Measurements from ENCODE around the gene ALX3. TPM values are rescaled to one million over a fixed set of nuclear protein-coding genes. Genes with fewer than 3 reads are reported as not detected.

ALX3 gene
- polyA plus RNA-seq, 1 experiment = 5.7 TPM

GRCh38 chr1:110060034-110060661 is 10.3 kb downstream of the ALX3 start:
- no peaks in the 10 kb centered on the region for H3K27me3 ChIP-seq (ENCODE audit: control insufficient read depth, insufficient read depth, low read length)
- H3K4me3 ChIP-seq (ENCODE audit: low read depth, low read length) = no peak overlapping the region
- peaks cover 2% of the 10 kb centered on the region; the same call in 1 of the 2 replicates for H3K36me3 ChIP-seq (ENCODE audit: control insufficient read depth, insufficient read depth, low read length)
- no peak for DNase-seq (ENCODE audit: low read depth)
- TF ChIP-seq CTCF (IDR thresholded peaks at IDR 0.05; ENCODE audit: insufficient read depth, low read depth, low read length) = peak; percentile 75
- CTCF ChIA-PET = interaction anchor here (0.8 to 12.0 kb wide), 14 partner anchors 9 to 155 kb away, joined by 3 to 345 read pairs (median 6); partner anchors contain the start of genes STRIP1 and UBL4B
- POLR2A ChIA-PET = interaction anchor here (0.6 kb wide), 1 partner anchor 26 kb away, joined by 3 read pairs; the partner anchor contains the start of gene STRIP1

- ChIA-PET POLR2A (no interaction called here), CTCF (interaction anchor here (0.6 to 12.0 kb wide), 14 partner anchors 9 to 60 kb away, joined by 3 to 345 read pairs (median 6); partner anchors contain the start of gene STRIP1)
- no peaks in the 10 kb centered on the region for H3K27me3 ChIP-seq (ENCODE audit: control insufficient read depth, insufficient read depth, low read length)
- DNase-seq (ENCODE audit: low read depth) = no peak
- H3K4me3 ChIP-seq (ENCODE audit: low read depth, low read length) = no peak overlapping the region
- TF ChIP-seq CTCF (IDR thresholded peaks at IDR 0.05; ENCODE audit: insufficient read depth, low read depth, low read length) = no peak
- H3K36me3 ChIP-seq (ENCODE audit: control insufficient read depth, insufficient read depth, low read length) = peaks cover 5% of the 10 kb centered on the region
Measured at GRCh38 chr1:110059133-110059863, 11.2 kb downstream of the ALX3 start.

- ChIA-PET POLR2A (interaction anchor here (0.6 kb wide), 1 partner anchor 22 kb away, joined by 3 read pairs; no protein-coding TSS in a partner anchor), CTCF (interaction anchor here (1.0 to 12.0 kb wide), 4 partner anchors 30 to 280 kb away, joined by 3 to 345 read pairs (median 4); partner anchors contain the start of gene RBM15)
- no peak for TF ChIP-seq CTCF (IDR thresholded peaks at IDR 0.05; ENCODE audit: insufficient read depth, low read depth, low read length)
- no peak for DNase-seq (ENCODE audit: low read depth)
- peaks cover 5% of the 10 kb centered on the region for H3K36me3 ChIP-seq (ENCODE audit: control insufficient read depth, insufficient read depth, low read length)
- H3K4me3 ChIP-seq (ENCODE audit: low read depth, low read length) = no peak overlapping the region
- H3K27me3 ChIP-seq (ENCODE audit: control insufficient read depth, insufficient read depth, low read length) = no peaks in the 10 kb centered on the region
Measured at GRCh38 chr1:110058591-110058990, 11.9 kb downstream of the ALX3 start.

GRCh38 chr1:110057963-110058518 is 12.4 kb downstream of the ALX3 start:
- Histone ChIP-seq H3K4me3 (ENCODE audit: low read depth, low read length) (no peak overlapping the region), H3K27me3 (ENCODE audit: control insufficient read depth, insufficient read depth, low read length) (no peaks in the 10 kb centered on the region), H3K36me3 (ENCODE audit: control insufficient read depth, insufficient read depth, low read length) (peaks cover 8% of the 10 kb centered on the region)
- DNase-seq (ENCODE audit: low read depth) = peak; percentile 30
- no peak for TF ChIP-seq CTCF (IDR thresholded peaks at IDR 0.05; ENCODE audit: insufficient read depth, low read depth, low read length)
- CTCF ChIA-PET = interaction anchor here (0.8 to 12.0 kb wide), 7 partner anchors 13 to 281 kb away, joined by 3 to 345 read pairs (median 4); partner anchors contain the start of genes ALX3 and RBM15
- POLR2A ChIA-PET = interaction anchor here (0.6 kb wide), 1 partner anchor 22 kb away, joined by 3 read pairs; no protein-coding TSS in a partner anchor

- peaks cover 12% of the 10 kb centered on the region for H3K36me3 ChIP-seq (ENCODE audit: control insufficient read depth, insufficient read depth, low read length)
- no peaks in the 10 kb centered on the region for H3K27me3 ChIP-seq (ENCODE audit: control insufficient read depth, insufficient read depth, low read length)
- DNase-seq (ENCODE audit: low read depth) = peak; percentile 63
- TF ChIP-seq CTCF (IDR thresholded peaks at IDR 0.05; ENCODE audit: insufficient read depth, low read depth, low read length) = no peak
- ChIA-PET POLR2A (no interaction called here), CTCF (interaction anchor here (1.0 to 12.0 kb wide), 5 partner anchors 24 to 146 kb away, joined by 3 to 345 read pairs (median 4); no protein-coding TSS in a partner anchor)
- H3K4me3 ChIP-seq (ENCODE audit: low read depth, low read length) = no peak overlapping the region
Measured at GRCh38 chr1:110056776-110057175, 13.7 kb downstream of the ALX3 start.
